ENCODE measurements around the gene ABRACL. TPM values are rescaled to one million over a fixed set of nuclear protein-coding genes. Genes with fewer than 3 reads are reported as not detected.

ABRACL gene
- total RNA-seq, 1 donor from 2014 or later, result 3.6 TPM

DNA sequence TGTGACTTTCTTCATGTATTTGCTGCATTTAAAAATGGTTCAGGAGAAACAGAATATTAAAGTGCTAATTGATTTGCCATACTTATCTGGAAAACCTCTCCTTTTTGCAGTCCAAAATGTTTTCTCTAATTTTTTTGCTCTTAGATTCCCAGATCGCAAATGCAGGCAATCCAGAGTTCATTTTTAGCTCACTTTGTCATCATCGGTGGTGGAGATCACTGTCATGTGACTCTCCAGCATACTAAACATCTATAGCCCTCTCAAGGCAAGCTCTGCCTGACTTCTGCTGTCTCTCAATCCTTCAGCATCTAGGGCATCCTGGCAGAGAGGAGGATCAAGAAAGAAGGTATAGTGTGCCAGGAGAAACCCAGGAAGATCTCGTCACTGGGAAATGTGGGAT is 24.8 kb downstream of the ABRACL start:
- DNase-seq (ENCODE audit: low read depth in 2 of 2), result no peak

- no peak for DNase-seq (ENCODE audit: low read depth in 2 of 2)
Observed at GRCh38 chr6:139054001-139054400, 25.5 kb downstream of the ABRACL start.

DNA sequence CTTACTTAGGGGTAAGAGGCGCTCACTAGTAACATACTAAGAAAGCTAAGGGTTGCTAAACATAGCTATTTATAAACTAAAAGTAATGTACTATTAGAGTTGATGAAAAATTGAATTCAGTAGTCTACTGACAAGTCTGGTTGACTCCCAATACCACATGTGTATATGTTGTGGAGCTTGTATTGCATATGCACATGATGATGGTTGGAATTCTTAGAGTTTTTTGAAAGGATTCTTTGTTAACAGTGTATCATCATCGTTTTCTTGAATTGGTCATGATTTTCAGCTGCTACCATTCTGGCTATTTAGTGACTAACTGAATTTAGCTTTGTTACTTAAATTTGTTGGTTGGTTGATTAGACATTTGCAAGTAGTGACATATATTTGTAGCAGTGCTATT is 27.2 kb downstream of the ABRACL start:
- DNase-seq (ENCODE audit: low read depth in 2 of 2), result no peak

- no peak for DNase-seq (ENCODE audit: low read depth in 2 of 2)
Observed at GRCh38 chr6:139058029-139058428, 29.5 kb downstream of the ABRACL start.

DNA sequence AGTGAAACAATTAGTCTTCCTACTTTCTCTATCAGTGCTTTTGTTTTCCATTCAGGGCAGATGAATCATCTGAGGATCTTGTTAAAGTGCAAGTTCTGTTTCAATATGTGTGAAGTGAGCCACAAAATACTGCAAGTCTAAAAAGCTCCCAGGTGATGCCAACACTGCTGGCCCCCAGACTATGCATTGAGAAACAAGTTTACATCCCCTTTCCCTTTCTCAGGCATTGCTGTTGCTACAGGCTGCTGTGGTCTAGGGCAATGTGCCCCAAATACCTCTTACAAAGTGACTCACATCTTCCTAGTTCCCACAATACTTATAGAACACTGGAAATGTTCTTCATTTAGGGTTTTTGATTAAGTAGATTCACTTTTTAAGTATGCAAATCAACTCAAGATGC is 31.8 kb downstream of the ABRACL start:
- DNase-seq (ENCODE audit: low read depth in 2 of 2), result peak in 1 of 2 donors; percentile 3

GRCh38 chr6:139062932-139063646 is 34.5 kb downstream of the ABRACL start:
- no peak for DNase-seq (ENCODE audit: low read depth in 2 of 2)

DNA sequence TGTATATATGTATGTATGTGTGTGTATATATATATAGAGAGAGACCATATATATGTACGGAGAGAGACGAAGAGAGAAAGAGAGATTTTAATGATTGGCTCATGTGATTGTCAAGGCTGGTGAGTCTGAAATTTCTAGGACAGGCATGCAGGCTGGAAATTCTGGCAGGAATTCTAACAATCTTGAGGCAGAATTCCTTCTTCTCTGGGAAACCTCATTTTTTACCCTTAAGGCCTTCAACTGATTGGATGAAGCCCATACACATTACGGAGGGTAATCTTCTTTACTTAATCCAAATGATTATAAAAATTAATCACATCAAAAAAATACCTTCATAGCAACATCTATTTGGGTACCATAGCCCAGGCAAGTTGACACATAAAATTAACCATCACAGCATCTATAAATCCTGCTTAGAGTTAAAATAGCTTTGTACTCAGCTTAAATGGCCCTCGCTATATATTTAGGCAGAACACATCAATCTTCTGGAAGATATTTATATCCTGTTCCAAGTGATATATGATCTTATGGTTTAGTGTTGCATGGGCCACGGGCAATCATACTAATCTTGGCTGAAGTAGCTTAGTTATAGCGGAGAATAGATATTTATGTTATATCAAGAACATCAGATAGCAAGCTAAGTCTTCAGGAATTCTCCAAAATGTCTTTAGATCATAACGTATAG is 36.6 kb downstream of the ABRACL start:
- DNase-seq (ENCODE audit: low read depth in 2 of 2), result no peak

DNA sequence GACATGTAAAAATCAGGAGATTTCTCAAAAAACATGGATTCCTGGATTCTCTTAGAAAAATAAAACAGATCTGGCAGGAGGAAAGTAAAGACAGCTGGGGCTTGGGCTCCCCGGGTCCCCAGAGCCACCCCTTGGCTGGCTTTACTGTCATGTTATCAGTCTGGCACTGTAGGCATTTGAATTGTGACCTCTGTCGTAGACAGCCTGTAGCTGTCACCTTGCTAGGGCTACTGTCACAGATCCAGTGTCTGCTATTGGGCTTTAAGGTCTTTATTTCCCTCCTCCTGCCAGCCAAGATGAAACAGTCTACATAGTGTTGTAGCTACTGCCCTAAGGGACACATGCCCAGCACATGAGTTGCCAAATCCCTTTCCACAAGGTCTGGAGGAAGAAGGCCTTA is 37.5 kb downstream of the ABRACL start:
- no peak for DNase-seq (ENCODE audit: low read depth in 2 of 2)

GRCh38 chr6:139068846-139069245 is 40.3 kb downstream of the ABRACL start:
- DNase-seq (ENCODE audit: low read depth in 2 of 2), result no peak

GRCh38 chr6:139073118-139073517 is 44.6 kb downstream of the ABRACL start:
- no peak for DNase-seq (ENCODE audit: low read depth in 2 of 2)

DNA sequence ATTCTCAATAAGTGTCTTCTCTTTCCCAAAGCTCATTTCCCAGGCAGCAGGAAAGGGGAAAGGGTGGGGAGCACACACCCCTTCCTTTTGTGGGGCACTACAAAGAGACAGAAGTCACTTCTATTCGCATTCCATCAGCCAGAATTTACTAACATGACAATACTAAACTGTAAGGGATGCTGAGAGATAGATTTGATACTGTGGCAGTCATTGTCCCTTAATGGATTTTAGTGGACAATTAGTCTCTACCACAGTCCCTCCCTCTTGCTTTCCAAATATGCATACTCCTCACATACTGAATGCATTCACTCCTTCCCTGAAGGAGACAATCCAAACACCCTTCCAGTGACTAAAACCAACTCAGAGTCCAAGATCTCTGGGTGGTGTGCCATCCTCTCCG is 50.5 kb downstream of the ABRACL start:
- DNase-seq (ENCODE audit: low read depth in 2 of 2), result no peak

DNA sequence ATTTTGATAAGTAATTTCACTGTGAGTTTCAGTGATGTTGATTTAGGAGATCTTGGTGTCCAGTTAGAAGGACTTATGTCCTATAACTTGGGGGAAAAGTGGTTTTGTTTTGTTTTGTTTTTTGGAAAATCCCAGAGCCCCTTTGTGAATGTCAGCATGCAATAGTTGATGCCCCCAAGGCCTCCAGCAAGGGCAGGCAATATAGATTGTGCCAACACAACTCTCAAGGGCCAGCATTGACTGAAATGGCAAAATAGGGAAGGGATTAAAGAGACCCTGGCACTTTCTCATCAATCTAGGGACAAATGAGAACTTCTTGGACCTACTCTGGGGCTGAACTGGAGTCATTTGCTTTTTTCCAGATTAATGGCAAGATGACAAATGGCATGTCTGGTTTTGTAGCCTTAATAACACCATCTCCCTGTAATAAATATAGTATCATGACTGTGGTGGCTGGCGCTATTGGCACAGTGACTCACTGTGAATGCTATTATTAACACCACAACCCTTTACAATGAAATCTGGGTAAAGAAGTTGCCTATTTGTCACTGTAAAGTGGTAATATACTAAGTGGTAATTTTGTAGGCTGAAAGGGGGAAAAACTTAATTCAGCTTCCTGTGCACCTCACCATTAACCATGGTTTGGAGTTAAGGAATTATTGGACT is 51.8 kb downstream of the ABRACL start:
- DNase-seq (ENCODE audit: low read depth in 2 of 2), result peak in 1 of 2 donors; percentile 6

DNA sequence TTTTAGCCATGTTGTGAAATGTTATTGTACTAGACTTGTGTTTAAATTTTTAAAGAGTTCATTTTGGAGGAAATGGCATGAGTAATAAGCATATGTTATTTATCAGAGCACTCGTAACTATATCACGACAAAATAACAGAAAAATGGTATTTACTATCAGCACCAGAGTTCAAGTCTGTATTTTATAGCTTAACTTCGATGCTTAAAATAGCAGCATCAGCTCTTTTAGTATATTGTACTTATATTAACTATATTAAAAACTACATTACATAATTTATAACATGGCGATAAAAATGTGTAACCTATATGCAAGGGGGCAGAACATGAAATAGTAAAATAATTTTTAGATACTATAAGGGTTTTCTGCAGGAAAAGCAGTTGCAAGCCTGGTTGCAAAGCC is 52.9 kb downstream of the ABRACL start:
- no peak for DNase-seq (ENCODE audit: low read depth in 2 of 2)

DNA sequence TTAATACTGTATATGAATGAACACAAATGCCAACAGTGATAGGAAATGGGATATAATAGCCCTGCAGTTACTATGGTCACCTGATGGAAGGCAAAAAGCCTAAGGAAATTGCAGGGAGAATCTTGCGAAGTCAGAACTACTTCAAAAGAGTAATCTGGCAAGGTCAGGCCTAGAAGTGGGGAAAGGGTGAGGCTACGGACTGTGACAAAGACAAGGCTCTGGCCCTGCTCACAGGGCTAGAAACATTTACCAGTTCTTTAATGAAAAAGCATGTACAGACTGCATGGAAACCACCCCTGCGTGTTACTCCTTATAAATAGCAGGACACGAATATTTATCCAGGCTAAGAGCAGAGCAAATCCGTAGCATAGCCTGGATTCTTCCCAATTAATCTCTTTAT is 53.8 kb downstream of the ABRACL start:
- DNase-seq (ENCODE audit: low read depth in 2 of 2), result no peak

DNA sequence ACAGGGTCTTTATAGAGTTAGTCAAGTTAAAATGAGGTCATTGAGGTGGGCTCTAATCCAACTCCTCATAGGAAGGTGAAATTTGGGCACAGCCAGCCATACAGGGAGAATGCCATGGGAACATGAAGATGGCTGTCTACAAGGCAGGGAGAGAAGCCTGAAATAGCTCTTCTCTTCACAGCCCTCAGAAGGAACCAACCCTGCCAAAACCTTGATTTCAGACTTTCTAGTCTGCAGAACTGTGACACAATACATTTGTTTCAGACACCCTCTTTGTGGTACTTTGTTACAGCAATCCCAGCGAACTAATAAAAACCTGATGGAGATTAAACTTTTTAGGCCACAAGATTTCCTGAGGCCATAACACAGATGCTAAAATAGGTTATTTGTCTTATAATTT is 63.3 kb downstream of the ABRACL start:
- DNase-seq (ENCODE audit: low read depth in 2 of 2), result no peak

Other genes with a start within 250 kb of the ABRACL start
- under 0.01 TPM in 1 of 2 replicates, not detected in the other for gene ECT2L, start 232.7 kb upstream of the ABRACL start, total RNA-seq
- 20.6 and 21.1 TPM in 2 replicates for gene REPS1, start 40.5 kb upstream of the ABRACL start, total RNA-seq
- gene HECA, start 106.3 kb downstream of the ABRACL start, total RNA-seq, result 22.9 and 34.5 TPM in 2 replicates

All from lung microvascular endothelial cell (primary cell).